HG03135 (cell line): Measurements from ENCODE around the gene HAS3.

Experiments
- ATAC-seq: cut with Tn5 transposase; IDR thresholded peaks from one replicate; pipeline ENCODE4 v1.9.1; 2021; ENCODE audit warnings: mild to moderate bottlenecking, moderate library complexity; ENCODE audit not compliant: unreplicated experiment

HAS3 gene

GRCh38 chr16:69089091-69089910 lies 16.2 kb upstream of the HAS3 start:
- ATAC-seq, result no peak

- ATAC-seq, result no peak
Measured at GRCh38 chr16:69093974-69094373, 11.5 kb upstream of the HAS3 start.

- no peak for ATAC-seq
Measured at GRCh38 chr16:69094501-69094900, 11.0 kb upstream of the HAS3 start.

- no peak for ATAC-seq
Measured at GRCh38 chr16:69095193-69095592, 10.3 kb upstream of the HAS3 start.

GRCh38 chr16:69100071-69100691 lies 5.3 kb upstream of the HAS3 start:
- no peak for ATAC-seq

- ATAC-seq, result no peak
Measured at GRCh38 chr16:69106491-69107315, 1.2 kb downstream of the HAS3 start.

- ATAC-seq, result no peak
Measured at GRCh38 chr16:69107316-69107962, 2.0 kb downstream of the HAS3 start.

- ATAC-seq, result no peak
Measured at GRCh38 chr16:69108064-69108904, 2.8 kb downstream of the HAS3 start.

- ATAC-seq, result no peak
Measured at GRCh38 chr16:69108905-69109252, 3.4 kb downstream of the HAS3 start.

- no peak for ATAC-seq
Measured at GRCh38 chr16:69109486-69110270, 4.2 kb downstream of the HAS3 start.

GRCh38 chr16:69110406-69110805 lies 5.0 kb downstream of the HAS3 start:
- ATAC-seq, result no peak

- ATAC-seq, result no peak
Measured at GRCh38 chr16:69111216-69111875, 5.9 kb downstream of the HAS3 start.

GRCh38 chr16:69111876-69112230 lies 6.4 kb downstream of the HAS3 start:
- ATAC-seq, result no peak

GRCh38 chr16:69112285-69113129 lies 7.1 kb downstream of the HAS3 start:
- ATAC-seq, result no peak

- no peak for ATAC-seq
Measured at GRCh38 chr16:69113216-69113615, 7.8 kb downstream of the HAS3 start.

- ATAC-seq, result no peak
Measured at GRCh38 chr16:69114346-69114975, 9.0 kb downstream of the HAS3 start.

GRCh38 chr16:69114976-69115355 lies 9.5 kb downstream of the HAS3 start:
- ATAC-seq, result no peak

- no peak for ATAC-seq
Measured at GRCh38 chr16:69115361-69115760, 9.9 kb downstream of the HAS3 start.
